Gastrocnemius medialis (tissue), 4 donors: Measurements from ENCODE around the gene PRKCH. TPM values are rescaled to one million over a fixed set of nuclear protein-coding genes. Genes with fewer than 3 reads are reported as not detected.

Experiments
- ATAC-seq, 2 donors: fragments of 150-250 bp; one replicate each; pipeline ENCODE4 v1.9.1; 2016
- DNase-seq, 2 donors: peaks; one replicate each; pipeline ENCODE4 v3.0.0-alpha.2; 2019
- H3K27ac ChIP-seq, 4 donors: fragments of 200-600 bp; sonication (generic); 1 replicate in 1 of 4; 2 replicates in 3 of 4; pipeline ENCODE4 v1.5.1; 2016 to 2018; ENCODE audit warnings: mild to moderate bottlenecking in 2 of 4, moderate library complexity in 1 of 4
- H3K27me3 ChIP-seq, 3 donors: fragments of 200-600 bp; sonication (generic) in 2 of 3; 1 replicate in 1 of 3; 2 replicates in 2 of 3; pipeline versions ENCODE4 v1.5.1 to v1.6.0; 2016 to 2019; ENCODE audit warnings: mild to moderate bottlenecking in 1 of 3, moderate library complexity in 1 of 3
- H3K36me3 ChIP-seq, 2 donors: fragments of 200-600 bp; sonication (generic) in 1 of 2; one replicate each; pipeline ENCODE4 v1.5.1; 2017 to 2018
- H3K4me1 ChIP-seq, 2 donors: fragments of 200-600 bp; sonication (generic) in 1 of 2; one replicate each; pipeline ENCODE4 v1.5.1; 2016 to 2017; ENCODE audit warnings: mild to moderate bottlenecking in 2 of 2
- H3K4me3 ChIP-seq, 4 donors: fragments of 200-600 bp; sonication (generic) in 3 of 4; 1 replicate in 1 of 4; 2 replicates in 3 of 4; pipeline ENCODE4 v1.5.1; 2016 to 2019; ENCODE audit warnings: mild to moderate bottlenecking in 2 of 4
- H3K9me3 ChIP-seq, 3 donors: fragments of 200-600 bp; sonication (generic) in 2 of 3; 1 replicate in 1 of 3; 2 replicates in 2 of 3; pipeline ENCODE4 v1.5.1; 2016 to 2019
- CTCF ChIP-seq, 5 experiments: fragments of 450-650 bp in 3 of 5; fragments of 200-600 bp in 2 of 5; sonication (generic) in 2 of 5; IDR thresholded peaks in 4 of 5; conservative IDR thresholded peaks in 1 of 5; 1 replicate in 4 of 5; 2 replicates in 1 of 5; pipeline ENCODE4 v1.5.1; 2016 to 2019; ENCODE audit warnings: antibody characterized with exemption in 5 of 5, mild to moderate bottlenecking in 3 of 5, moderate library complexity in 3 of 5
- POLR2A ChIP-seq, 2 donors: fragments of 450-650 bp; IDR thresholded peaks; one replicate each; pipeline ENCODE4 v1.6.1; 2017; ENCODE audit warnings: antibody characterized with exemption in 2 of 2, mild to moderate bottlenecking in 2 of 2, moderate library complexity in 2 of 2
- in situ Hi-C, 4 donors: fragments of 200-750 bp; cut with MboI; loops; one replicate each; pipeline versions ENCODE4 v1.15.0 to v1.8.0; 2017; ENCODE audit warnings: low sequenced_read_pairs in 4 of 4
- intact Hi-C: fragments of 100-400 bp; cut with DNase I; formaldehyde crosslinking; loops from one replicate; pipeline ENCODE4 v1.15.1; 2023; ENCODE audit warnings: low total_unique reads
- total RNA-seq, 4 donors: library from RNA; depleted of rRNA; stranded (reverse); fragments of >200 nt; gene quantifications; one replicate each; pipeline versions ENCODE4 v1.1.0 to v1.2.3, GENCODE V29; 2016

Gene PRKCH
- total RNA-seq, 4 donors from 2014 or later, result 11.3 to 32.4 (median 16.6) TPM

GRCh38 chr14:61357123-61357522 is 35.7 kb downstream of the PRKCH start:
- H3K9me3 ChIP-seq, result no peaks in the 10 kb centered on the region
- peaks cover 12 to 19% of the 10 kb centered on the region in 2 donors for H3K4me1 ChIP-seq
- H3K27me3 ChIP-seq, result no peaks in the 10 kb centered on the region
- TF ChIP-seq POLR2A (IDR thresholded peaks at IDR 0.05) (no peak), CTCF (IDR thresholded peaks at IDR 0.05 in 4 of 5, conservative IDR thresholded peaks at IDR 0.05 in 1 of 5) (no peak)
- in situ Hi-C loops (no loop called here), intact Hi-C loops (no loop called here)
- DNase-seq (no peak), ATAC-seq (no peak)
- H3K36me3 ChIP-seq, result no peaks in the 10 kb centered on the region
- H3K27ac ChIP-seq, result peak overlapping the region in 2 of 4 donors; percentile 47 to 64
- no peak overlapping the region for H3K4me3 ChIP-seq

- TF ChIP-seq CTCF (IDR thresholded peaks at IDR 0.05 in 4 of 5, conservative IDR thresholded peaks at IDR 0.05 in 1 of 5), result no peak
- TF ChIP-seq POLR2A (IDR thresholded peaks at IDR 0.05), result no peak
- in situ Hi-C loops, result no loop called here
- intact Hi-C loops, result no loop called here
- H3K4me3 ChIP-seq, result no peak overlapping the region
- H3K9me3 ChIP-seq, result no peaks in the 10 kb centered on the region
- H3K27ac ChIP-seq, result peak overlapping the region in 2 of 4 donors; percentile 10 to 20
- H3K4me1 ChIP-seq, result peaks cover 12 to 19% of the 10 kb centered on the region in 2 donors
- no peak for ATAC-seq
- DNase-seq, result no peak
- no peaks in the 10 kb centered on the region for H3K27me3 ChIP-seq
- no peaks in the 10 kb centered on the region for H3K36me3 ChIP-seq
Measured at GRCh38 chr14:61358554-61359226, 37.3 kb downstream of the PRKCH start.

- in situ Hi-C loops, result no loop called here
- Histone ChIP-seq H3K36me3 (no peaks in the 10 kb centered on the region), H3K27me3 (no peaks in the 10 kb centered on the region), H3K4me3 (no peak overlapping the region), H3K9me3 (no peaks in the 10 kb centered on the region), H3K4me1 (peaks cover 4 to 15% of the 10 kb centered on the region in 2 donors), H3K27ac (no peak overlapping the region)
- intact Hi-C loops, result no loop called here
- ATAC-seq, result no peak
- no peak for TF ChIP-seq CTCF (IDR thresholded peaks at IDR 0.05 in 4 of 5, conservative IDR thresholded peaks at IDR 0.05 in 1 of 5)
- no peak for TF ChIP-seq POLR2A (IDR thresholded peaks at IDR 0.05)
- DNase-seq, result no peak
Measured at GRCh38 chr14:61360796-61361525, 39.6 kb downstream of the PRKCH start.

- no peak overlapping the region for H3K4me3 ChIP-seq
- no peak for ATAC-seq
- in situ Hi-C loops, result no loop called here
- no peaks in the 10 kb centered on the region for H3K27me3 ChIP-seq
- no peak for DNase-seq
- H3K27ac ChIP-seq, result no peak overlapping the region
- no peaks in the 10 kb centered on the region for H3K36me3 ChIP-seq
- intact Hi-C loops, result no loop called here
- H3K9me3 ChIP-seq, result no peaks in the 10 kb centered on the region
- H3K4me1 ChIP-seq, result peaks cover 5 to 12% of the 10 kb centered on the region in 2 donors
- TF ChIP-seq POLR2A (IDR thresholded peaks at IDR 0.05), result no peak
- TF ChIP-seq CTCF (IDR thresholded peaks at IDR 0.05 in 4 of 5, conservative IDR thresholded peaks at IDR 0.05 in 1 of 5), result no peak
Measured at GRCh38 chr14:61362072-61362750, 40.8 kb downstream of the PRKCH start.
